ENCODE results near the gene NGRN.
"Not testable (repeated sequence)": the region's sequence is repeated elsewhere in the genome, so short reads cannot be mapped to it uniquely, and the experiment has no call there.

DNA sequence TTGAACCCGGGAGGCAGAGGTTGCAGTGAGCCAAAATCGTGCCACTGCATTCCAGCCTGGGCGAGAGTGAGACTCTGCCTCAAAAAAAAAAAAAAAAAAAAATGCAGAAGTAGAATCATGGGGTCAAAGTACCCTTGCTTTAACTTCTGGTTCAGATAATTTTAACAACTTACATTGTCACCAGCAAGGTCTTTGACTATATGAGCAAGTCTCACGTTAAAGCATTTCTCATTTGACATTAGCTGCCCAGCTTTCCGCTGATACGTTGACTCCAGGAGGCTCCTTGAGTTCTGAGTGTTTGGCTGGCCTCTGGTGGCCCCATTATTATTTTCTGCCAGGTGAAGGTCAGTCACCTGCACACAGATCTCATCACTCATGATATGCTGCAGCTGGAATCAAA lies 16.2 kb downstream of the NGRN start:
- TF ChIP-seq POLR2A (IDR thresholded peaks at IDR 0.05; ENCODE audit: extremely low read depth, insufficient read length); MYC (IDR thresholded peaks at IDR 0.05; ENCODE audit: low read depth, low read length): not testable (repeated sequence)
- TF ChIP-seq, protein P1, sequence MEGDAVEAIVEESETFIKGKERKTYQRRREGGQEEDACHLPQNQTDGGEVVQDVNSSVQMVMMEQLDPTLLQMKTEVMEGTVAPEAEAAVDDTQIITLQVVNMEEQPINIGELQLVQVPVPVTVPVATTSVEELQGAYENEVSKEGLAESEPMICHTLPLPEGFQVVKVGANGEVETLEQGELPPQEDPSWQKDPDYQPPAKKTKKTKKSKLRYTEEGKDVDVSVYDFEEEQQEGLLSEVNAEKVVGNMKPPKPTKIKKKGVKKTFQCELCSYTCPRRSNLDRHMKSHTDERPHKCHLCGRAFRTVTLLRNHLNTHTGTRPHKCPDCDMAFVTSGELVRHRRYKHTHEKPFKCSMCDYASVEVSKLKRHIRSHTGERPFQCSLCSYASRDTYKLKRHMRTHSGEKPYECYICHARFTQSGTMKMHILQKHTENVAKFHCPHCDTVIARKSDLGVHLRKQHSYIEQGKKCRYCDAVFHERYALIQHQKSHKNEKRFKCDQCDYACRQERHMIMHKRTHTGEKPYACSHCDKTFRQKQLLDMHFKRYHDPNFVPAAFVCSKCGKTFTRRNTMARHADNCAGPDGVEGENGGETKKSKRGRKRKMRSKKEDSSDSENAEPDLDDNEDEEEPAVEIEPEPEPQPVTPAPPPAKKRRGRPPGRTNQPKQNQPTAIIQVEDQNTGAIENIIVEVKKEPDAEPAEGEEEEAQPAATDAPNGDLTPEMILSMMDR (IDR thresholded peaks at IDR 0.05; ENCODE audit: low read depth, low read length), result not testable (repeated sequence)

All from NB4 (cell line).